Panc1 (cell line): ENCODE measurements around the gene RAB22A. TPM values are rescaled to one million over a fixed set of nuclear protein-coding genes. Genes with fewer than 3 reads are reported as not detected.

Experiments
- ATAC-seq: fragments of 200-7000 bp; cut with Tn5 transposase; 2 replicates; pipeline ENCODE4 v1.9.1; 2020; ENCODE audit warnings: mild to moderate bottlenecking, moderate library complexity
- BruUV-seq: library from RNA; stranded (reverse); fragments of 400-500 nt; replicated peaks from 2 replicates; lab custom pipeline; 2021; lab: Mats Ljungman, UMichigan
- CTCF ChIA-PET: fragments of 300-600 bp; sonication (Branson Sonifier 250); formaldehyde crosslinking; loops from one replicate; lab custom pipeline; 2022; ENCODE audit warnings: antibody characterized with exemption; lab: Charles Lee
- POLR2A ChIA-PET: fragments of 300-600 bp; sonication (Branson Sonifier 250); formaldehyde crosslinking; loops from one replicate; lab custom pipeline; 2022; ENCODE audit warnings: antibody characterized with exemption; lab: Charles Lee
- DNase-seq: peaks from one replicate; pipeline ENCODE4 v3.0.0-alpha.2; 2010; ENCODE audit warnings: low read depth, low spot score
- H3K27ac ChIP-seq: 2 replicates; pipeline ENCODE4 v1.5.1; 2011; ENCODE audit warnings: mild to moderate bottlenecking, low read length, inconsistent platforms
- H3K27me3 ChIP-seq: fragments of 200-500 bp; sonication (Bioruptor generic); 2 replicates; pipeline ENCODE4 v1.6.0; 2014; ENCODE audit warnings: low read length, inconsistent platforms; ENCODE audit not compliant: control insufficient read depth, insufficient read depth
- H3K36me3 ChIP-seq: fragments of 200-500 bp; sonication (Bioruptor generic); 2 replicates; pipeline ENCODE4 v1.5.1; 2014; ENCODE audit warnings: inconsistent platforms, mild to moderate bottlenecking, low read length, moderate library complexity; ENCODE audit not compliant: control insufficient read depth, insufficient read depth
- H3K4me1 ChIP-seq: 2 replicates; pipeline ENCODE4 v1.5.1; 2011; ENCODE audit warnings: inconsistent platforms, mild to moderate bottlenecking, low read length, moderate library complexity; ENCODE audit not compliant: control insufficient read depth, insufficient read depth
- H3K4me3 ChIP-seq, 2 experiments: 2 replicates each; pipeline ENCODE4 v1.5.1; 2011 to 2012; ENCODE audit warnings: low read depth in 2 of 2, low read length in 2 of 2, mild to moderate bottlenecking in 2 of 2, inconsistent platforms in 1 of 2, moderate library complexity in 1 of 2
- H3K9me3 ChIP-seq: fragments of 200-500 bp; sonication (Bioruptor generic); 2 replicates; pipeline ENCODE4 v1.5.1; 2014; ENCODE audit warnings: low read depth, mild to moderate bottlenecking, inconsistent platforms, low read length, moderate library complexity; ENCODE audit not compliant: control insufficient read depth, insufficient read depth
- POLR2AphosphoS5 ChIP-seq: IDR thresholded peaks from 2 replicates; pipeline ENCODE4 v1.6.1; 2012; ENCODE audit warnings: mild to moderate bottlenecking, low read depth, low read length, moderate library complexity
- SIN3A ChIP-seq: IDR thresholded peaks from 2 replicates; pipeline ENCODE4 v1.6.1; 2012; ENCODE audit warnings: low read depth, mild to moderate bottlenecking, low read length, moderate library complexity, borderline replicate concordance; ENCODE audit not compliant: insufficient read depth
- TCF7L2 ChIP-seq: IDR thresholded peaks from 2 replicates; pipeline ENCODE4 v1.6.1; 2011; ENCODE audit warnings: mild to moderate bottlenecking, low read depth, low read length, inconsistent platforms
- in situ Hi-C: cut with HindIII; loops from 2 replicates; pipeline ENCODE4 v1.10.0; 2016; ENCODE audit warnings: low sequenced_read_pairs, low pct_unique_long_range_greater_than_20kb
- intact Hi-C: fragments of 100-400 bp; cut with micrococcal nuclease; formaldehyde crosslinking; loops from one replicate; pipeline ENCODE4 v1.10.0; 2022; ENCODE audit not compliant: unreplicated experiment
- total RNA-seq: library from RNA; stranded (reverse); gene quantifications from one replicate; pipeline ENCODE4 v1.2.1, GENCODE V29; 2021; ENCODE audit not compliant: unreplicated experiment
- TF ChIP-seq, protein P1 (sequence below): fragments of 450-650 bp; IDR thresholded peaks from 2 replicates; pipeline ENCODE4 v1.5.1; 2017; ENCODE audit warnings: mild to moderate bottlenecking
- TF ChIP-seq, protein P2 (sequence below), 2 experiments: IDR thresholded peaks; 2 replicates each; pipeline ENCODE4 v1.6.1; 2011 to 2012; ENCODE audit warnings: low read depth in 2 of 2, control low read depth in 1 of 2, low read length in 1 of 2, mild to moderate bottlenecking in 1 of 2, moderate library complexity in 1 of 2; ENCODE audit not compliant: insufficient read depth in 1 of 2

The RAB22A gene
- total RNA-seq, 1 experiment from 2014 or later = 21.1 TPM

DNA sequence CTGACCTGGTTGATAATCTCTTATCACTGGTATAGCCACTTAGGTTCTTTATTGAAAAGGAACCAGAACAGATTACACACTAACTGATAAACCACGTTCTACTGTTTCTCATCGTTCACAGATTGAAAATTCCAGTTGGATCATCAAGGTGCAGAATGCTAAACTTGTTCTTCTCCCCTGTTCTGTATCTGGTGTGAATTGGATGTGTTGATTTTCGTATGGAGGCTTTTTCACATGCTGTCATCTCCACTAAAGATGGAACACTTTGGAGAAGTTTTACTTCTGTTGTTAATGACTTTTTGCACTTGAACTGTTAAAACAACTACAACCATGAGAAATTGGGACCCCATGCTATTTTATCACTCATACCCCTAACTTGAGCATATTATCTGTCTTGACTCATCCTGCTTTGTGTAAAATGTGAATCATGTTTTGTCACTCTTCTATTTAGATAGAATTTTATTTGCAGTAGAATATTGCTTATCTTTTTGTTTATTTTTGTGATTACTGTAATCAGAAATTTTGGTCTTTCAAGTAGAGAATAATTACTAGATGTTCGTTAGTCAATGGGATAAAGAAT, 97.0 kb downstream of the RAB22A start:
- Histone ChIP-seq H3K9me3 (no peaks in the 10 kb centered on the region), H3K4me1 (peaks cover 4% of the 10 kb centered on the region; the same call in 1 of the 2 replicates), H3K27ac (no peak overlapping the region), H3K36me3 (no peaks in the 10 kb centered on the region), H3K4me3 (no peak overlapping the region), H3K27me3 (no peaks in the 10 kb centered on the region)
- no peak for ATAC-seq
- no peak for DNase-seq
- no TSS peak for BruUV-seq
- intact Hi-C loops = no loop called here
- in situ Hi-C loops = no loop called here
- ChIA-PET CTCF (no interaction called here), POLR2A (no interaction called here)
- TF ChIP-seq POLR2AphosphoS5 (no peak), SIN3A (no peak), TCF7L2 (no peak)
- TF ChIP-seq, protein P1, sequence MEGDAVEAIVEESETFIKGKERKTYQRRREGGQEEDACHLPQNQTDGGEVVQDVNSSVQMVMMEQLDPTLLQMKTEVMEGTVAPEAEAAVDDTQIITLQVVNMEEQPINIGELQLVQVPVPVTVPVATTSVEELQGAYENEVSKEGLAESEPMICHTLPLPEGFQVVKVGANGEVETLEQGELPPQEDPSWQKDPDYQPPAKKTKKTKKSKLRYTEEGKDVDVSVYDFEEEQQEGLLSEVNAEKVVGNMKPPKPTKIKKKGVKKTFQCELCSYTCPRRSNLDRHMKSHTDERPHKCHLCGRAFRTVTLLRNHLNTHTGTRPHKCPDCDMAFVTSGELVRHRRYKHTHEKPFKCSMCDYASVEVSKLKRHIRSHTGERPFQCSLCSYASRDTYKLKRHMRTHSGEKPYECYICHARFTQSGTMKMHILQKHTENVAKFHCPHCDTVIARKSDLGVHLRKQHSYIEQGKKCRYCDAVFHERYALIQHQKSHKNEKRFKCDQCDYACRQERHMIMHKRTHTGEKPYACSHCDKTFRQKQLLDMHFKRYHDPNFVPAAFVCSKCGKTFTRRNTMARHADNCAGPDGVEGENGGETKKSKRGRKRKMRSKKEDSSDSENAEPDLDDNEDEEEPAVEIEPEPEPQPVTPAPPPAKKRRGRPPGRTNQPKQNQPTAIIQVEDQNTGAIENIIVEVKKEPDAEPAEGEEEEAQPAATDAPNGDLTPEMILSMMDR = no peak
- TF ChIP-seq, protein P2, sequence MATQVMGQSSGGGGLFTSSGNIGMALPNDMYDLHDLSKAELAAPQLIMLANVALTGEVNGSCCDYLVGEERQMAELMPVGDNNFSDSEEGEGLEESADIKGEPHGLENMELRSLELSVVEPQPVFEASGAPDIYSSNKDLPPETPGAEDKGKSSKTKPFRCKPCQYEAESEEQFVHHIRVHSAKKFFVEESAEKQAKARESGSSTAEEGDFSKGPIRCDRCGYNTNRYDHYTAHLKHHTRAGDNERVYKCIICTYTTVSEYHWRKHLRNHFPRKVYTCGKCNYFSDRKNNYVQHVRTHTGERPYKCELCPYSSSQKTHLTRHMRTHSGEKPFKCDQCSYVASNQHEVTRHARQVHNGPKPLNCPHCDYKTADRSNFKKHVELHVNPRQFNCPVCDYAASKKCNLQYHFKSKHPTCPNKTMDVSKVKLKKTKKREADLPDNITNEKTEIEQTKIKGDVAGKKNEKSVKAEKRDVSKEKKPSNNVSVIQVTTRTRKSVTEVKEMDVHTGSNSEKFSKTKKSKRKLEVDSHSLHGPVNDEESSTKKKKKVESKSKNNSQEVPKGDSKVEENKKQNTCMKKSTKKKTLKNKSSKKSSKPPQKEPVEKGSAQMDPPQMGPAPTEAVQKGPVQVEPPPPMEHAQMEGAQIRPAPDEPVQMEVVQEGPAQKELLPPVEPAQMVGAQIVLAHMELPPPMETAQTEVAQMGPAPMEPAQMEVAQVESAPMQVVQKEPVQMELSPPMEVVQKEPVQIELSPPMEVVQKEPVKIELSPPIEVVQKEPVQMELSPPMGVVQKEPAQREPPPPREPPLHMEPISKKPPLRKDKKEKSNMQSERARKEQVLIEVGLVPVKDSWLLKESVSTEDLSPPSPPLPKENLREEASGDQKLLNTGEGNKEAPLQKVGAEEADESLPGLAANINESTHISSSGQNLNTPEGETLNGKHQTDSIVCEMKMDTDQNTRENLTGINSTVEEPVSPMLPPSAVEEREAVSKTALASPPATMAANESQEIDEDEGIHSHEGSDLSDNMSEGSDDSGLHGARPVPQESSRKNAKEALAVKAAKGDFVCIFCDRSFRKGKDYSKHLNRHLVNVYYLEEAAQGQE (IDR thresholded peaks at IDR 0.05; ENCODE audit: insufficient read depth in 1 of 2, low read depth in 2 of 2, low read length in 1 of 2) = no peak

DNA sequence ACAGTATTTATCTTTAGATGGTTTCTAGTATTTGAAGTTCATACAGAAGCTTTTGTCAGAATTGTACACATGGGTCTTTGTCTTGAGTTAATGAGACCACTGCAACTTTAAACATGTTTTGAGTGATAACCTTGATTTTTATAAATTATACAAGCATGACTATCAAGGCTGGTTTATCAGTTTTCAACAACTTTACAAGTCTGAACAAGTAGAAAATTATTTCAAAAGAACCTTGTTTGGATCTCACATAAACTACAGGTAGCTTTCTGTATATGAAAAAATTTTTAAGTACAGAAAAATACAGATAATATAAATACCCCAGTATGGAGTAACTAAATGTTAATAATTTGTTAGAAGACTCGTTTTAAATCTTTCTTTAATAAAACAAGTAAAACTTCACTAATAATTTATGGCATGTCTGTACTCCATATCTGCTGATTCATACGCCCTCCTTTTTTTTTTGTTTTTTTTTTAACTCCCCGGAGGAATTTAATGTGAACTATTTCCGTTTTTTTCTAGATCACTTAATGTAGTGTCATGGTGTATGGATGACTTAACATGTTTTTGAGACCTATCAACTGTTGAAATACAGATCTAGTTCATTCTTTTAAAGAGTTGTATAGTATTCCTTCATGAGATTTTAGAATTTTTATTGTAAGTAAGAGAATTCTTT, 97.8 kb downstream of the RAB22A start:
- peaks cover 4% of the 10 kb centered on the region; the same call in 1 of the 2 replicates for H3K4me1 ChIP-seq
- no peak for DNase-seq
- in situ Hi-C loops = no loop called here
- TF ChIP-seq SIN3A = no peak
- TF ChIP-seq TCF7L2 = no peak
- TF ChIP-seq POLR2AphosphoS5 = no peak
- TF ChIP-seq, protein P1 = no peak
- TF ChIP-seq, protein P2 (IDR thresholded peaks at IDR 0.05; ENCODE audit: insufficient read depth in 1 of 2, low read depth in 2 of 2, low read length in 1 of 2) = no peak
- ChIA-PET CTCF (no interaction called here), POLR2A (no interaction called here)
- no peaks in the 10 kb centered on the region for H3K36me3 ChIP-seq
- H3K4me3 ChIP-seq = no peak overlapping the region
- intact Hi-C loops = no loop called here
- H3K27ac ChIP-seq = no peak overlapping the region
- no peaks in the 10 kb centered on the region for H3K9me3 ChIP-seq
- BruUV-seq = no TSS peak
- ATAC-seq = no peak
- H3K27me3 ChIP-seq = no peaks in the 10 kb centered on the region
